Keratinocyte (primary cell): ENCODE measurements around the gene SMAD3.

Source experiments
- CTCF ChIP-seq, 3 experiments: IDR thresholded peaks in 1 of 3; conservative IDR thresholded peaks in 1 of 3; optimal IDR thresholded peaks in 1 of 3; 2 replicates in 2 of 3; 3 replicates in 1 of 3; pipeline versions ENCODE3 to v1.5.1; 2011; ENCODE audit warnings: low read length in 3 of 3, mild to moderate bottlenecking in 3 of 3, moderate library complexity in 2 of 3, control low read depth in 1 of 3, inconsistent platforms in 1 of 3; ENCODE audit not compliant: insufficient read depth in 2 of 3; ENCODE audit errors: extremely low read depth in 1 of 3
- EZH2 ChIP-seq: IDR thresholded peaks from one replicate; pipeline ENCODE4 v1.6.1; 2012; ENCODE audit warnings: inconsistent platforms, mild to moderate bottlenecking, low read length, moderate library complexity

GRCh38 chr15:67107014-67107812, 41.8 kb downstream of the SMAD3 start:
- TF ChIP-seq EZH2 (no peak), CTCF (optimal IDR thresholded peaks at IDR 0.05 in 1 of 3, IDR thresholded peaks at IDR 0.05 in 1 of 3, conservative IDR thresholded peaks at IDR 0.05 in 1 of 3; ENCODE audit: extremely low read depth in 1 of 3, insufficient read depth in 2 of 3, low read length in 3 of 3) (no peak)
